DOHH2 (cell line): ENCODE results near the gene PLXNC1.

Experiments used
- H3F3A ChIP-seq: fragments of 200-600 bp; sonication (generic), shearing (Covaris generic); 2 replicates; pipeline ENCODE4 v1.6.0; 2016; ENCODE audit warnings: antibody characterized with exemption, mild to moderate bottlenecking; ENCODE audit not compliant: control insufficient read depth, insufficient read depth
- H3K27ac ChIP-seq: fragments of 200-600 bp; sonication (generic); 2 replicates; pipeline ENCODE4 v1.5.1; 2014; ENCODE audit warnings: low read depth, mild to moderate bottlenecking, low read length, moderate library complexity
- H3K27me3 ChIP-seq: fragments of 200-600 bp; sonication (generic); 2 replicates; pipeline ENCODE4 v1.6.1; 2014; ENCODE audit warnings: mild to moderate bottlenecking, low read length, mixed read lengths; ENCODE audit not compliant: control insufficient read depth
- H3K36me3 ChIP-seq: fragments of 200-600 bp; sonication (generic); 2 replicates; pipeline ENCODE4 v1.6.1; 2014; ENCODE audit warnings: mild to moderate bottlenecking, low read length, moderate library complexity, mixed read lengths; ENCODE audit not compliant: control insufficient read depth
- H3K4me1 ChIP-seq: fragments of 200-600 bp; sonication (generic); 2 replicates; pipeline ENCODE4 v1.6.1; 2014; ENCODE audit warnings: mild to moderate bottlenecking, low read length, mixed read lengths; ENCODE audit not compliant: control insufficient read depth
- H3K4me2 ChIP-seq: fragments of 200-600 bp; sonication (generic); 2 replicates; pipeline ENCODE4 v1.6.0; 2014; ENCODE audit warnings: mild to moderate bottlenecking, low read length, moderate library complexity
- H3K4me3 ChIP-seq: fragments of 200-600 bp; sonication (generic); 2 replicates; pipeline ENCODE4 v1.5.1; 2014; ENCODE audit warnings: mild to moderate bottlenecking, low read length, mixed read lengths
- H3K79me2 ChIP-seq: fragments of 200-600 bp; sonication (generic); 2 replicates; pipeline ENCODE4 v1.6.1; 2014; ENCODE audit warnings: mild to moderate bottlenecking, low read length, mixed read lengths; ENCODE audit not compliant: control insufficient read depth
- H3K9me2 ChIP-seq: fragments of 200-600 bp; sonication (generic); replicated peaks from 2 replicates; pipeline ENCODE4 v1.6.1; 2014; ENCODE audit warnings: mild to moderate bottlenecking, low read length, mixed read lengths; ENCODE audit not compliant: control insufficient read depth
- H3K9me3 ChIP-seq: fragments of 200-600 bp; sonication (generic); 2 replicates; pipeline ENCODE4 v1.6.1; 2014; ENCODE audit warnings: antibody characterized with exemption, low read length, mixed read lengths; ENCODE audit not compliant: control insufficient read depth, insufficient read depth
- H4K20me1 ChIP-seq: fragments of 200-600 bp; sonication (generic); 2 replicates; pipeline ENCODE4 v1.6.0; 2014; ENCODE audit warnings: low read depth, mild to moderate bottlenecking, antibody characterized with exemption, low read length, moderate library complexity; ENCODE audit not compliant: control insufficient read depth, insufficient read depth
- EZH2phosphoT487 ChIP-seq: fragments of 200-600 bp; sonication (generic); IDR thresholded peaks from 2 replicates; pipeline ENCODE4 v1.6.1; 2017; ENCODE audit warnings: borderline replicate concordance, mild to moderate bottlenecking, antibody characterized with exemption, low read length, moderate library complexity, mixed read lengths
- TF ChIP-seq, protein P1 (sequence below): fragments of 200-600 bp; sonication (generic); IDR thresholded peaks from one replicate; pipeline ENCODE4 v1.5.1; 2014; ENCODE audit warnings: antibody characterized with exemption, mild to moderate bottlenecking, low read depth, low read length; ENCODE audit not compliant: poor library complexity, severe bottlenecking

Gene PLXNC1

DNA sequence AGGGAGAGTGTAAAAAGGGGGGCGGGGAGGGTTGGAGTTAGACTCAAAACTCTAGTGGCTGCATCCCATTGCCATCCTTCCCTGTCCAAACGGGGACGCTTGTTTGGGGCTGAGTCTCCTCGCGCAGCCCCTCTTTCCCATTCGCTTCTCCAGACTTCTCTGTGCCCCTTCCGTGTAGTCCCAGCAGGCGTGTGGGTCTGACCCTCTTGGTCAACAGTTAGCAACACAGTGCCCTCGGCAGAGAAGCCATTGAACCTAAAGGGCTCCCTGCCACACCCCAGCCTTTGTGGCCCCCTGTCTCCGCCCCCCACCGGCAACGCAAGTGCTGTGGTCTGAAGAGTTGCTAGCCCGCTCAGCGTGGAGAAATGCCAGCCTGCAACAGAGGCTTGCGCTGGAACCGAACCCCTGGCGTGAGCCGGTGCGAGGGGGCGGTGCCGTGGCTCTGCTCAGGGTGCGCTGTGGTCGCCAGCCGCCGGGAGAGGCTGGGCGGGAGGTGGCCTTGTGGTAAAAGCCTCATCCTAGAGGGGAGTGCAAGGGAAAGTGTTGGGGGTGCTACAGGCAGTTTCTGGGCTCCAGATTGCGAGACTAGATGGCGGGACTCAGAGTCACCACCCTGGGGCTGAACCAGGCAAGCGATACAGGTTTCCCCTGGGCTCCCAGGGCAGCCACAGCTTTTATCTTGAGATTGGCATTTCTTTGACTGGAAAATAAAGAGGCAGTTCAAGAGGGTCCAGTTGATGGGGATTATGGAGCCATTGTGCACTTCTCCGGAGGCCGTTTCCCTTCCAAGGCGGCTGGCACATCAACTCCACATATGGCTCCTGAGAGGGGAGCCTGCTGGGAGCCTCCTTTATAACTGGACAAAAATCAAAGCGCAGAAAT lies 2.1 kb downstream of the PLXNC1 start:
- H3K4me1 ChIP-seq = peaks cover 52% of the 10 kb centered on the region
- H3K4me2 ChIP-seq = peak overlapping the region; percentile 85
- H3K79me2 ChIP-seq = no peaks in the 10 kb centered on the region
- H3K27me3 ChIP-seq = peaks cover 70% of the 10 kb centered on the region
- peak overlapping the region; percentile 78 for H3K4me3 ChIP-seq
- H3K9me2 ChIP-seq = no peaks in the 10 kb centered on the region
- H3K36me3 ChIP-seq = no peaks in the 10 kb centered on the region
- TF ChIP-seq, protein P1, sequence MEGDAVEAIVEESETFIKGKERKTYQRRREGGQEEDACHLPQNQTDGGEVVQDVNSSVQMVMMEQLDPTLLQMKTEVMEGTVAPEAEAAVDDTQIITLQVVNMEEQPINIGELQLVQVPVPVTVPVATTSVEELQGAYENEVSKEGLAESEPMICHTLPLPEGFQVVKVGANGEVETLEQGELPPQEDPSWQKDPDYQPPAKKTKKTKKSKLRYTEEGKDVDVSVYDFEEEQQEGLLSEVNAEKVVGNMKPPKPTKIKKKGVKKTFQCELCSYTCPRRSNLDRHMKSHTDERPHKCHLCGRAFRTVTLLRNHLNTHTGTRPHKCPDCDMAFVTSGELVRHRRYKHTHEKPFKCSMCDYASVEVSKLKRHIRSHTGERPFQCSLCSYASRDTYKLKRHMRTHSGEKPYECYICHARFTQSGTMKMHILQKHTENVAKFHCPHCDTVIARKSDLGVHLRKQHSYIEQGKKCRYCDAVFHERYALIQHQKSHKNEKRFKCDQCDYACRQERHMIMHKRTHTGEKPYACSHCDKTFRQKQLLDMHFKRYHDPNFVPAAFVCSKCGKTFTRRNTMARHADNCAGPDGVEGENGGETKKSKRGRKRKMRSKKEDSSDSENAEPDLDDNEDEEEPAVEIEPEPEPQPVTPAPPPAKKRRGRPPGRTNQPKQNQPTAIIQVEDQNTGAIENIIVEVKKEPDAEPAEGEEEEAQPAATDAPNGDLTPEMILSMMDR = no peak
- no peak; the same call in 1 of the 2 replicates for TF ChIP-seq EZH2phosphoT487
- H3K9me3 ChIP-seq = no peaks in the 10 kb centered on the region
- 0 out of 2 replicates have a peak, but pooled peaks cover 3% of the 10 kb centered on the region for H4K20me1 ChIP-seq
- no peak overlapping the region for H3K27ac ChIP-seq
- H3F3A ChIP-seq = peaks cover 23% of the 10 kb centered on the region

DNA sequence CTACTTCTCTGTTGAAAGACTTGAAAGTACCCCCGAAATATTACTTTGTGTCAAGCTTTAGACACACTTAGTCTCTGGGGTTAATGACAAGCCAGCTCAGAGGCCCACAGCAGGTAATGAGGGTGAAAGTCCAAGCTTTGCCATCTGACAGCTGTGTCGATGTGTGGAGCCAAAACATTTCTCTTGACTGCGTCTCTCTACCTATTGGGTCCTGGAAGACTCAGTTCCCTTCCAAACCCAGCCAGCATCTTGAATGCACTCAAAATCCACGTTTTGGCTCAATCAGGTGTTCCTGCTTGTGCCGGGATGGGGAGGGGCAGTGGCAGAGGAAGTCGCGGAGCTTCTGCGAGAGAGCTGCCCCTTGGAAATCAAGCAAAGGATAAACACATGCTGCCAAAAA lies 3.2 kb downstream of the PLXNC1 start:
- peak overlapping the region; percentile 78 for H3K4me3 ChIP-seq
- peak overlapping the region; percentile 85 for H3K4me2 ChIP-seq
- peaks cover 60% of the 10 kb centered on the region for H3K27me3 ChIP-seq

DNA sequence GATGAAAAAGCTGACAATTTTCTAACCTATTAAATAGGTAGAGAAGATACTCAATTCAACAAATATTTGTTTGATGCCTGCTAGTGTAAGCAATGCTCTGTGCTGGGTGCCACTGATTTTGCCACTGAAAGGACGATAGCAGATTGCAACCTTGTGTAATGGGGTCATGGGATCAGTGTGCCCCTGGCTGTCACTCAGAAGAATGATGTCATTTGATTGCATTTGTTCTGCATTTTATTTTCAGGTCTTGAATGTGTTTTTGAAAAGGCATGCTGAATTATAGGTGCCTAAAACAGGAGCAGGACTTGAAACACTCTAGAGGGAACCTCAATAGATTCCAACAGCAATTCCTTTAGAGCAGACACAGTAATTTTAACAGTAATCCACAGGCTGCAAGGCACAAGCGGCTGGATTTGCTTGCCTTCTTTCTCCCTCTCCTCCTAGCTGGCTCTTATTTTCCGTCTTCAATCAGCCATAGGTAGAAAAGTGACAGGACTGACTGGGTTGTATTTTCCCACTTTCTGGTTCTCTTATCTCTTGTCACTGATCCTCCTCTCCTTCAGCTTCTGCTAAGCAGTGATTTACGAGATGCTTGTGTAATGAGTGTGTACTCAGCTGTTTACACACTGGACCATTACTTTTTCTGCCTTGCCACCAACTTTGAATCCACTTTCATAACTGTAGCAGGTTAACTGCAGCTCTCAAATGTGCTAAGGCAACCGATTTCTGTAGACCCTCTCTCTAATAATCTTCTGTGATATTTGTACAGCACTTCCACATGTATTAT lies 4.1 kb downstream of the PLXNC1 start:
- H4K20me1 ChIP-seq = no peaks in the 10 kb centered on the region
- TF ChIP-seq EZH2phosphoT487 = no peak
- TF ChIP-seq, protein P1 = no peak
- H3K36me3 ChIP-seq = no peaks in the 10 kb centered on the region
- peaks cover 57% of the 10 kb centered on the region for H3K4me1 ChIP-seq
- no peak overlapping the region for H3K27ac ChIP-seq
- H3F3A ChIP-seq = peaks cover 17% of the 10 kb centered on the region
- no peaks in the 10 kb centered on the region for H3K9me2 ChIP-seq
- H3K27me3 ChIP-seq = peaks cover 51% of the 10 kb centered on the region
- H3K79me2 ChIP-seq = no peaks in the 10 kb centered on the region
- peak overlapping the region; percentile 85 for H3K4me2 ChIP-seq
- no peaks in the 10 kb centered on the region for H3K9me3 ChIP-seq
- 0 out of 2 replicates have a peak overlapping the region, but pooled peaks have one; percentile 78 for H3K4me3 ChIP-seq

More for the DNA sequence above, 3.2 kb downstream of the PLXNC1 start:
- no peak for TF ChIP-seq EZH2phosphoT487
- TF ChIP-seq, protein P1 = no peak
- H3F3A ChIP-seq = peaks cover 17% of the 10 kb centered on the region
- H4K20me1 ChIP-seq = 0 out of 2 replicates have a peak, but pooled peaks cover 3% of the 10 kb centered on the region
- H3K9me3 ChIP-seq = no peaks in the 10 kb centered on the region
- H3K9me2 ChIP-seq = no peaks in the 10 kb centered on the region
- peaks cover 50% of the 10 kb centered on the region for H3K4me1 ChIP-seq
- no peaks in the 10 kb centered on the region for H3K79me2 ChIP-seq
- H3K27ac ChIP-seq = no peak overlapping the region
- H3K36me3 ChIP-seq = no peaks in the 10 kb centered on the region
